Measurements from ENCODE around the gene ING3. TPM values are rescaled to one million over a fixed set of nuclear protein-coding genes. Genes with fewer than 3 reads are reported as not detected.

Gene ING3
- total RNA-seq, 4 donors from 2014 or later: 5.8 to 9.9 (median 6.7) TPM

DNA sequence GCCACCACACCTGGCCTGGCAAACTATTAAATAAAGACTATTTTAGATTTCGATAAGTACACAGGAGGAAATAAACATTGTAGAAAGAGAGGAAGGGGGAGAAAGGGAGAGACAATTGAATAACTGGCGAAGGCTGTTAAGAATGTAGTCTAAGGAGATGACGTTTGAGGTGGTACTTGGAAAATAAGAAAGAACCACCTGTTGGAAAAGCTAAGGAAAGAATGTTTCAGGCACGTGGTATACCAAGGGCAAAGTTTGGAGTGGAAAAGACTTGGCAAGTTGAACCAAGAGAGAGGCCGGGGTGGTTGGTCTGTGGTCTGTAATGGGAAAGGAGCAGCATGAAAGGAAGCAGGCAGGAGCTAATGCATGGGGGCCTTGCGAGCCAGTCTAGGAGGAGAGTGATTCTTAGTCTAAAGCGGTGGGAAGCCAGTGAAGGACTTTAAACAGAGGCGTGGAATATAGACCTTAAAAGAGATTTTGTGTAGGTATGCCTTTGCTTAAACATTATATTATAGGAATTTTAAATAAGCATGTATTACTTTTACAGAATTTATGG is 9.4 kb downstream of the ING3 start:
- H3K36me3 ChIP-seq: peaks cover 0 to 29% of the 10 kb centered on the region in 2 donors
- TF ChIP-seq POLR2A (IDR thresholded peaks at IDR 0.05): no peak
- TF ChIP-seq, protein P1, sequence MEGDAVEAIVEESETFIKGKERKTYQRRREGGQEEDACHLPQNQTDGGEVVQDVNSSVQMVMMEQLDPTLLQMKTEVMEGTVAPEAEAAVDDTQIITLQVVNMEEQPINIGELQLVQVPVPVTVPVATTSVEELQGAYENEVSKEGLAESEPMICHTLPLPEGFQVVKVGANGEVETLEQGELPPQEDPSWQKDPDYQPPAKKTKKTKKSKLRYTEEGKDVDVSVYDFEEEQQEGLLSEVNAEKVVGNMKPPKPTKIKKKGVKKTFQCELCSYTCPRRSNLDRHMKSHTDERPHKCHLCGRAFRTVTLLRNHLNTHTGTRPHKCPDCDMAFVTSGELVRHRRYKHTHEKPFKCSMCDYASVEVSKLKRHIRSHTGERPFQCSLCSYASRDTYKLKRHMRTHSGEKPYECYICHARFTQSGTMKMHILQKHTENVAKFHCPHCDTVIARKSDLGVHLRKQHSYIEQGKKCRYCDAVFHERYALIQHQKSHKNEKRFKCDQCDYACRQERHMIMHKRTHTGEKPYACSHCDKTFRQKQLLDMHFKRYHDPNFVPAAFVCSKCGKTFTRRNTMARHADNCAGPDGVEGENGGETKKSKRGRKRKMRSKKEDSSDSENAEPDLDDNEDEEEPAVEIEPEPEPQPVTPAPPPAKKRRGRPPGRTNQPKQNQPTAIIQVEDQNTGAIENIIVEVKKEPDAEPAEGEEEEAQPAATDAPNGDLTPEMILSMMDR (IDR thresholded peaks at IDR 0.05 in 4 of 5, conservative IDR thresholded peaks at IDR 0.05 in 1 of 5): no peak
- in situ Hi-C loops (cut with MboI; ENCODE audit: low sequenced_read_pairs in 4 of 4): loop anchor here in 1 of 4 donors (25.0 kb wide), 1 partner anchor 327 kb away; no protein-coding TSS in a partner anchor

GRCh38 chr7:120960714-120961113 is 10.1 kb downstream of the ING3 start:
- DNase-seq (no peak), ATAC-seq (no peak)
- in situ Hi-C loops (cut with MboI; ENCODE audit: low sequenced_read_pairs in 4 of 4): loop anchor here in 1 of 4 donors (25.0 kb wide), 1 partner anchor 327 kb away; no protein-coding TSS in a partner anchor
- Histone ChIP-seq H3K27me3 (no peaks in the 10 kb centered on the region), H3K4me3 (no peak overlapping the region), H3K36me3 (peaks cover 0 to 28% of the 10 kb centered on the region in 2 donors), H3K4me1 (peaks cover 9 to 11% of the 10 kb centered on the region in 2 donors), H3K9me3 (no peaks in the 10 kb centered on the region), H3K27ac (no peak overlapping the region)
- TF ChIP-seq, protein P1 (IDR thresholded peaks at IDR 0.05 in 4 of 5, conservative IDR thresholded peaks at IDR 0.05 in 1 of 5): no peak
- no peak for TF ChIP-seq POLR2A (IDR thresholded peaks at IDR 0.05)
- intact Hi-C loops (cut with DNase I; ENCODE audit: low total_unique reads): no loop called here

More for the DNA sequence above, 9.4 kb downstream of the ING3 start:
- no peaks in the 10 kb centered on the region for H3K27me3 ChIP-seq
- peaks cover 9 to 11% of the 10 kb centered on the region in 2 donors for H3K4me1 ChIP-seq
- H3K9me3 ChIP-seq: no peaks in the 10 kb centered on the region
- no peak overlapping the region for H3K27ac ChIP-seq
- ATAC-seq: no peak
- H3K4me3 ChIP-seq: no peak overlapping the region
- DNase-seq: no peak
- intact Hi-C loops (cut with DNase I; ENCODE audit: low total_unique reads): loop anchor here (10.0 kb wide), 1 partner anchor 235 kb away; no protein-coding TSS in a partner anchor

DNA sequence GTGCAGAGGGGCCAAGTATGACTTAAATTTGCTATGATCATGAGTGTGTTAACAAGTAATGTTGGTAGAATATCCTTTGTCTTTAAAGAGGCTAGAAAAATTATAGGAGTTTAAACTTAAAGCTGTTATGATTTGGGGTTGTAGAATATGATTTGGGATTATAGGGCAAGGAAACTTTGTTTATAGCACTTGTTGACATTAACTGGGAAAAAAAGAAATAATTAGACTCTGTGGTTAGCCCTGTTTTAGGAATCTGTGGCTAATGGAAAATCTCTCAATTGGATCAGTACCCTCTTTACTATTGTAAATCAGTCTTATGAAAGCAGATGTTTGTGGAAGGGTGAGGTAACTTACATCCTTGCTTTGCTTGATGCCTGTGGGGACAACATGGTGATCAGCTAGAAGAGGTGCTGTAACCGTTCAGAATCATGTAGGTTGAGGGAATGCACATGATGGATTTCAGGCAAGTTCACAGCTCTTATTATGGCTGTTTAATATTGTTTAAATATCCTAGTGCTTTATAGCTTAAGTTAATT is 11.1 kb downstream of the ING3 start:
- no peak for ATAC-seq

GRCh38 chr7:120964088-120964487 is 13.5 kb downstream of the ING3 start:
- Histone ChIP-seq H3K4me1 (peaks cover 9 to 11% of the 10 kb centered on the region in 2 donors), H3K9me3 (no peaks in the 10 kb centered on the region), H3K36me3 (peaks cover 3 to 32% of the 10 kb centered on the region in 2 donors), H3K27me3 (no peaks in the 10 kb centered on the region), H3K4me3 (no peak overlapping the region), H3K27ac (no peak overlapping the region)
- no peak for ATAC-seq
- DNase-seq: no peak
- TF ChIP-seq, protein P1 (IDR thresholded peaks at IDR 0.05 in 4 of 5, conservative IDR thresholded peaks at IDR 0.05 in 1 of 5): no peak
- TF ChIP-seq POLR2A (IDR thresholded peaks at IDR 0.05): no peak
- in situ Hi-C loops (cut with MboI; ENCODE audit: low sequenced_read_pairs in 4 of 4): loop anchor here in 1 of 4 donors (25.0 kb wide), 1 partner anchor 323 kb away; no protein-coding TSS in a partner anchor
- intact Hi-C loops (cut with DNase I; ENCODE audit: low total_unique reads): no loop called here

More for the DNA sequence above, 11.1 kb downstream of the ING3 start:
- Histone ChIP-seq H3K27me3 (no peaks in the 10 kb centered on the region), H3K36me3 (peaks cover 0 to 22% of the 10 kb centered on the region in 2 donors), H3K27ac (no peak overlapping the region), H3K9me3 (no peaks in the 10 kb centered on the region), H3K4me3 (no peak overlapping the region), H3K4me1 (peaks cover 9 to 11% of the 10 kb centered on the region in 2 donors)
- TF ChIP-seq POLR2A (IDR thresholded peaks at IDR 0.05): no peak
- TF ChIP-seq, protein P1 (IDR thresholded peaks at IDR 0.05 in 4 of 5, conservative IDR thresholded peaks at IDR 0.05 in 1 of 5): no peak
- intact Hi-C loops (cut with DNase I; ENCODE audit: low total_unique reads) (no loop called here), in situ Hi-C loops (cut with MboI; ENCODE audit: low sequenced_read_pairs in 4 of 4) (loop anchor here in 1 of 4 donors (25.0 kb wide), 1 partner anchor 326 kb away; no protein-coding TSS in a partner anchor)
- no peak for DNase-seq

Measured in gastrocnemius medialis (tissue), 4 donors.